ENCODE data around the gene PPAN. TPM values are rescaled to one million over a fixed set of nuclear protein-coding genes. Genes with fewer than 3 reads are reported as not detected.

Gene PPAN
- total RNA-seq, 1 experiment from 2014 or later: 40.0 TPM

DNA sequence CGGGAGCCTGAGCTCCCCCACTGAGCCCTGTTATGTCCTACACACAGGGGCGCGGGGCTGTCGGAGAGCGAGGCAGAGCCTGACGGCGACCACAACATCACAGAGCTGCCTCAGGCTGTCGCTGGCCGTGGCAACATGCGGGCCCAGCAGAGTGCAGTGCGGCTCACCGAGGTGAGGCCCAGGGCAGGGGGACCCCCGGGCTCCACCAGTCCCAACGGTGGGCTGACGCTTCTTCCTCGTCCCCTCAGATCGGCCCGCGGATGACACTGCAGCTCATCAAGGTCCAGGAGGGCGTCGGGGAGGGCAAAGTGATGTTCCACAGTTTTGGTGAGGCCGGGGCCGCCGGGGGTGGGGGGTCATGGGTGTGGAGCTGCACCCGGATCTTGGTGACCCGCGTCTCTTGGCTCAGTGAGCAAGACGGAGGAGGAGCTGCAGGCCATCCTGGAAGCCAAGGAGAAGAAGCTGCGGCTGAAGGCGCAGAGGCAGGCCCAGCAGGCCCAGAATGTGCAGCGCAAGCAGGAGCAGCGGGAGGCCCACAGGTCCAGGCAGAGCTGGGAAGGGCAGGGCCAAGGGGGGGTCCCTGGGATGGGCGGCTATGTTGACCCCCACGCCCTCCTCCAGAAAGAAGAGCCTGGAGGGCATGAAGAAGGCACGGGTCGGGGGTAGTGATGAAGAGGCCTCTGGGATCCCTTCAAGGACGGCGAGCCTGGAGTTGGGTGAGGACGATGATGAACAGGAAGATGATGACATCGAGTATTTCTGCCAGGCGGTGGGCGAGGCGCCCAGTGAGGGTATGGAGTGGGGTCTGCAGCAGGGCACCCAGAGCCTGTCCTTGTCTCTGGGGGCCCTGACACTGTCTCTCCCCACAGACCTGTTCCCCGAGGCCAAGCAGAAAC is 4.2 kb downstream of the PPAN start:
- in situ Hi-C loops (cut with HindIII; ENCODE audit: low pct_unique_long_range_greater_than_20kb, low sequenced_read_pairs): no loop called here
- no peak for DNase-seq (ENCODE audit: low read depth)

DNA sequence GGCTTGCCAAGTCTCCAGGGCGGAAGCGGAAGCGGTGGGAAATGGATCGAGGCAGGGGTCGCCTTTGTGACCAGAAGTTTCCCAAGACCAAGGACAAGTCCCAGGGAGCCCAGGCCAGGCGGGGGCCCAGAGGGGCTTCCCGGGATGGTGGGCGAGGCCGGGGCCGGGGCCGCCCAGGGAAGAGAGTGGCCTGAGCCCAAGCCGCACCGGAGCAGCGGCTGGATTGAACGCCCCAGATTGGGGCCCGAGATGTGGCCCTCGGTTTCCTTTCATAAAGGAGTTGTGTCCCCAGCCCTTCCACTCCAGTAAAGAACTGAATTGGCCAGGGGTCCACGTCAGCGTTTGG is 4.8 kb downstream of the PPAN start:
- in situ Hi-C loops (cut with HindIII; ENCODE audit: low pct_unique_long_range_greater_than_20kb, low sequenced_read_pairs): no loop called here
- no peak for DNase-seq (ENCODE audit: low read depth)

DNA sequence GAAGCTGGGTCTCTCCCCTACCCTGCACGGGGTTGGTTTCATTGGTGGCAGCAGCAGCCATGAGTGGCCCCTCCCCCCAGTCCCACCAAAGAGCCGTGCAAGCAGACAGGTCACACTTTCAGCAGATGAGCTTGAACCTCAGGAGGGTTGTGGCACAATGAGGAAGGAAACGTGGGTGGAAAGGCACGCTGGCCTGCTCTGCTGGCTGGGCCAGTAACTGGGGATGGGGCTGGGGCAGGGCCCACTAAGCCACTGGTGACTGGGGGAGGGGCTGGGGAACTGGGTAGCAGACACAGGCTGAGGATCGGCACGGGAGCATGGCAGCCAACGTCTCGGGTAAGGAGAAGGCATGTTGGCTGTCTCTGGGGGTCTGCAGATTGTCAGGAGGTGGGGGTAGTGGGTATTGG is 5.2 kb downstream of the PPAN start, which contains the start of gene P2RY11:
P2RY11 (plus strand) TSS at position 289 of the 407 bp plus-strand sequence; CDS start at position 318, 29 bp downstream.
- no peak for DNase-seq (ENCODE audit: low read depth)
- in situ Hi-C loops (cut with HindIII; ENCODE audit: low pct_unique_long_range_greater_than_20kb, low sequenced_read_pairs): no loop called here

DNA sequence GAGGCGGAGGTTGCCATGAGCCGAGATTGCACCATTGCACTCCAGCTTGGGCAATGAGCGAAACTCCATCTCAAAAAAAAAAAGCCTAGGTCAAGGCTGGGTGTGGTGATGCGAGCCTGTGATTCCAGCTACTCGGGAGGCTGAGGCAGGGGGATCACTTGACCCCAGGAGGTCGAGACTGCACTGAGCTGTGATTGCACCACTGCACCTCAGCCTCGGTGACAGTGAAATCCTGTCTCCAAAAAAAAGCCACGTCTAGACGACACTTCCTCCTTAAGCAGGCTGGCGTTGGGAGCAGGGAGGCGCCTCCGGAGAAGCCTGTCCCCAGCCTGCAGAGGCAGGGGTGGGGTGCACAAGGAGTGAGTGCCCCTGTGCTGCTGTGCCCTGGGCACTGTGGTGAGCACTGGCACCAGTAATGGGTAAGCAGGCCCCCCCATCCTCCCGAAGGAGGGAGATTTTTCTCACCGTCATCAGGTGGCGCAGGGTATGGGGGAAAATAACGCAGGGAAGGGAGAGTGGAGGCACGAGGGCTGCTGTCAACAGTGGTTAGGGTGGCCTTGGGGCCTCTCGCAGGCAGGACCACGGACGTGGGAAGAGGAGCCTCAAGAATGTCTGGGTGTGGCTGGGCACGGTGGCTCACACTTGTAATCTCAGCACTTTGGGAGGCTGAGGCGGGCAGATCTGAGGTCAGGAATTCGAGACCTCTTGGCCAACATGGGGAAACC is 6.0 kb downstream of the PPAN start:
- in situ Hi-C loops (cut with HindIII; ENCODE audit: low pct_unique_long_range_greater_than_20kb, low sequenced_read_pairs): no loop called here
- no peak for DNase-seq (ENCODE audit: low read depth)

DNA sequence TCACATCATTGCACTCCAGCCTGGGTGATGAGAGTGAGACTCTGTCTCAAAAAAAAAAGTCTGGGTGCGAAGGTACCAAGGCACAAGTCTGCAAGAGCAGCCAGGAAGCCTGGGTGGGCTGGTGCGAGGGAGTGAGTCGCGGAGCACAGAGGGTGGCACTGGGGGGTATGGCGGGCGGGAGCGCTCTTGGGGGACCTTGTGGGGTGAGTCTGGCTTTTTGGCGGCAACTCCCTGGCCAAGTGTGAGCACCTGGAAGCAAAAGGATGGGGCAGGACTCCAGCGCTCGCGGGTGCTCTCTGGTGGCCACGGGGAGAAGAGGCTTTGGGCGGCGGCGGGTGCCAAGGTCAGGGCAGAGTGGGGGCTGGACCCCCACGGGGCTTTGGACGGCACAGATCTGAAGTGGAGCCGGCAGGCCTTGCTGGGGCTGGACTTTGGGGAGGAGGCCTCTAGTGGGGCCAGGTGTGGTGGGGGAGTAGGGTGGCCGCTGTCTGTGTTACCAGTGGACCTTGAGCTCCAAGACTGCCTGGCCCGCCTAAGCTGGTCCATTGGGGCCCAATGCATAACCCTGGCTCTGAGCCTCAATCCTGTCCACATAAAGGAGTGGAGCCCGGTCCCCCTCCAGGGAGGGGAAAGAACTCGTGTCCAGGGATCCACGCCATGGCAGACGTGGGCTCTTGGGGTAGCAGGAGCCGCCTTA is 6.9 kb downstream of the PPAN start:
- in situ Hi-C loops (cut with HindIII; ENCODE audit: low pct_unique_long_range_greater_than_20kb, low sequenced_read_pairs): no loop called here
- DNase-seq (ENCODE audit: low read depth): no peak

DNA sequence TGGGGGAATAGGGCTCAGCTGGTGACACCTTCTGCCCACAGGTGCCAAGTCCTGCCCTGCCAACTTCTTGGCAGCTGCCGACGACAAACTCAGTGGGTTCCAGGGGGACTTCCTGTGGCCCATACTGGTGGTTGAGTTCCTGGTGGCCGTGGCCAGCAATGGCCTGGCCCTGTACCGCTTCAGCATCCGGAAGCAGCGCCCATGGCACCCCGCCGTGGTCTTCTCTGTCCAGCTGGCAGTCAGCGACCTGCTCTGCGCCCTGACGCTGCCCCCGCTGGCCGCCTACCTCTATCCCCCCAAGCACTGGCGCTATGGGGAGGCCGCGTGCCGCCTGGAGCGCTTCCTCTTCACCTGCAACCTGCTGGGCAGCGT is 7.4 kb downstream of the PPAN start:
- in situ Hi-C loops (cut with HindIII; ENCODE audit: low pct_unique_long_range_greater_than_20kb, low sequenced_read_pairs): no loop called here
- DNase-seq (ENCODE audit: low read depth): no peak

DNA sequence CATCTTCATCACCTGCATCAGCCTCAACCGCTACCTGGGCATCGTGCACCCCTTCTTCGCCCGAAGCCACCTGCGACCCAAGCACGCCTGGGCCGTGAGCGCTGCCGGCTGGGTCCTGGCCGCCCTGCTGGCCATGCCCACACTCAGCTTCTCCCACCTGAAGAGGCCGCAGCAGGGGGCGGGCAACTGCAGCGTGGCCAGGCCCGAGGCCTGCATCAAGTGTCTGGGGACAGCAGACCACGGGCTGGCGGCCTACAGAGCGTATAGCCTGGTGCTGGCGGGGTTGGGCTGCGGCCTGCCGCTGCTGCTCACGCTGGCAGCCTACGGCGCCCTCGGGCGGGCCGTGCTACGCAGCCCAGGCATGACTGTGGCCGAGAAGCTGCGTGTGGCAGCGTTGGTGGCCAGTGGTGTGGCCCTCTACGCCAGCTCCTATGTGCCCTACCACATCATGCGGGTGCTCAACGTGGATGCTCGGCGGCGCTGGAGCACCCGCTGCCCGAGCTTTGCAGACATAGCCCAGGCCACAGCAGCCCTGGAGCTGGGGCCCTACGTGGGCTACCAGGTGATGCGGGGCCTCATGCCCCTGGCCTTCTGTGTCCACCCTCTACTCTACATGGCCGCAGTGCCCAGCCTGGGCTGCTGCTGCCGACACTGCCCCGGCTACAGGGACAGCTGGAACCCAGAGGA is 7.9 kb downstream of the PPAN start:
- in situ Hi-C loops (cut with HindIII; ENCODE audit: low pct_unique_long_range_greater_than_20kb, low sequenced_read_pairs): no loop called here

DNA sequence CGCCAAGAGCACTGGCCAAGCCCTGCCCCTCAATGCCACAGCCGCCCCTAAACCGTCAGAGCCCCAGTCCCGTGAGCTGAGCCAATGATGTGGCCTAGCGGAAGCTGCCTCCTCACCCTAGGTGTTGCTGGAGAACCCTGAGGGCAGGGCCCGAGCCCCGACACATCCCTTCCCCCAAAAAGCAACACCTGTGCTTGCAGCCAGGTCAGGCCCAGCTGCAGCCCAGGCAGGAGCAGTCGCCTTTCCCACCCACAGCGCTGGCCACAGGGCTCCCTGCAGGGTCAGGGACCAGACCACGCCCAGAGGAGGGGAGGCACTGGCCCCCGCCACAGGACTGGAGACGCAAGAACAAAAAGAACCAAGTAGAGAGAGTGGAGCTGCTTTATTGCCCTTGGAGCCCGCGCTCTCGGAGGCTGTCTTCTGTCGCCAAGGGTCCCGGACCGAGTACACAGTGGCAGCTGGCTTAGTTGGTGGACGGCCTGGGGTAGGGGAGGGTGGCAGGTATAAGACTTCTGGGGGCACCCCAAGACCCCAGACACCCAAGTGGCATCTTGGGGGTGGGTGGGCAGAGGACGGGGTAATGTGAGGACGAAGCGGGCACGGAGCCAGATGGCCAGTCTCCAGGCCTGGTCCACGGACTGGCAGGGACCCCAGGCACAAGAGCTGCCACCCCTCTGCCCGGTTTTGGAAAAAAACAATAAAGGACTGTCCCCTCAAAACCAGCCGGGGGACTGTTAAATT is 8.7 kb downstream of the PPAN start:
- peak; percentile 2 for DNase-seq (ENCODE audit: low read depth)
- in situ Hi-C loops (cut with HindIII; ENCODE audit: low pct_unique_long_range_greater_than_20kb, low sequenced_read_pairs): no loop called here

More for the DNA sequence above, 7.9 kb downstream of the PPAN start:
- DNase-seq (ENCODE audit: low read depth): no peak

DNA sequence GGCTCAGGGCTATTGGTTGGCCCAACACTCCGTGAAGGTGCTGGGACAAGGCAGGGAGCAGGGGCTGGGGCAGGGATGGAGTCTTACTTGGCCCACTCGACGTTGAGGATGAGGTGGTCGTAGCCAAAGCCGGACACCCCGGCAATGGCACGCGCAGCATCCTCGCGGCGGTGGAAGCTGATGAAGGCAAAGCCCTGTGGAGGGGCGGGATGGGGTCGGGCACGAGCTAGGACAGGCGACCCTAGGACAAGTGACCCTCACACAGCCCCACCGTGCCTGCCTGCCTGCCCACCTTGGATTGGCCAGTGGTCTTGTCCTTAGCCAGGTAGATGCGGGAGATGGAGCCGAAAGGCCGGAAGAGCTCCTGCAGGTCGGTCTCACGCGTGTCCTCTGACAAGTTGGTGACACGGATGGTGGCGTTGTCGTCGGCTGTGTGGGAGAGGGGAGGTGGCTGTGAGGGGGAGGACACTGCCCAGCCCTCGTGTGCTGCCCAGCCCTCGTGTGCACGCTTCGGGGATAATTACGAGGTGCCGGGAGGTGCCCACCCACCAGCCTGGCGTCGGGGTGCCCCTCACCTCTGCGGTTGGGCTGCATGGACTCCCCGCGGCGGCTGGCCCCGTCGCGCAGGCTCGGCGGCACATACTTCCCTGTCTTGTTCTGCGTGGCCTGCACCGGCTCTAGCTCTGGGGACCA is 9.4 kb downstream of the PPAN start:
- DNase-seq (ENCODE audit: low read depth): no peak
- in situ Hi-C loops (cut with HindIII; ENCODE audit: low pct_unique_long_range_greater_than_20kb, low sequenced_read_pairs): no loop called here

DNA sequence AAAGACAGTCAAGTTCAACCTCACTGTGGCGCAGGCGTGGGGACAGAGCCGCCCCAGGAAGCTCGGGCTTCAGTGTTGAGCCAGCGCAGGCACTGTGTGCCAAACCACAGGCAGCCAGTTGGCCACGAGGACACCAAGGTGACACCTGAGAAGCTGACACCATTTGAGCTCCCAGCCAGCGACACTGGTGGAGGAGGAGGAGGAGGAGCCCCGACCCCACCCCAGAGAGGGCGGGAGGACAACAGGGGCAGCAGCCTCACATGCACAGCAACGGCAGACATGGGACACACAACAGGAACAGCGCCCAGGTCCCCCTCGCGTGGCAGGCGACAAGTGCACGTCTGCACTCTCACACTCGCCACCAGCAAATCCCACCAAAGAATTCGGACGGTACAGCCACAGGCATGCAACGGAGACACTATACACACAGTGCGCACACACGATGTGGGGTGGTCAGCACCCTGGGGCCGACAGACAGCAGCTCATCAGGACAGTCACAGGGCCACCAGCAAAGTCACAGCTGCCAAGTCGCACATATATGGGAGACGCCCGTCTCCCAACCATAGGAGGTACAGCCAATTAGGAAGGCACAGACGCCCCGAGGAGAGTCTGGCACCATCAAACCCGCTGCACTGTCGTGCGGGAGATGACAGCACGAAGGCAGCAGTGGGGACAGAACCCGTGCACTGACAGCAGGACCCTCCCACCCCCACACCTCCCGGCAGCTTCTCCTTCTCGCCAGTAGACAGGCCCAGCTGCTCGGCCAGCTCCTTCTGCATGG is 10.1 kb downstream of the PPAN start:
- no peak for DNase-seq (ENCODE audit: low read depth)
- in situ Hi-C loops (cut with HindIII; ENCODE audit: low pct_unique_long_range_greater_than_20kb, low sequenced_read_pairs): no loop called here

DNA sequence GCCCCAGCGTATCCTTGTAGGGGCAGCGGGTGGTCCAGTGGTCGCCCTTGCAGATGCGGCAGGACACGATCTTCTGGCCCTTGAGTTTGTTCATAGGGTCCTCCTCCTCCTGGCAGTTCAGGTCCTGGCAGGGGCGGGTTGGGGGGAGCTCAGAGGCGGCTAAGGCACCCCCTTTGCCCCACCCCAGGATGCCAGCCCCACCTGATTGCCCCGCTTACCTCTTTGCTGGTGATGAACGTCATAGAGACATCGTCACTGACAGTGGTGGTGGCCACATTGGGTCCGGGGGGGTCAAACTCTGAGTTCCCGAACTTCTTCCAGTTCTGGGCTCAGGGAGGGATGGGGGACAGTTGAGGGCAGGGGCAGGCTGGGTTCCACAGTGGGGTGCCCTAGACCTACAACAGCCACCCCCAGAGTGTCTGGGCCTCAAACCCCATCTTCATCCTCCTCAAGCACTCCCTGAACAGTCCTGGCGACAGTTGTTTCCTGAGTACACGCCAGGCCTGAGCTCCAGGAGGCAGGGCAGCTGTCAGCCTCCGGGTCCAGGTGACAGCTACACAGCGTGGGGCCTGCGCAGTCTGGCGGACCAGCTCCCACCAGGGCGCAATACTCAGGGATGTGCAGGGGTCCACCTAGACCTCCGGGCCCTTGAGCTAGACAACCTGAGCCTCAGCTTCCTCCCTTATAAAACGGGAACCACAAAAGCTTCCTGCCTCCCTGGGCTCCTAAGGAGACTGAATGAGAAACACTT is 10.9 kb downstream of the PPAN start:
- in situ Hi-C loops (cut with HindIII; ENCODE audit: low pct_unique_long_range_greater_than_20kb, low sequenced_read_pairs): no loop called here
- DNase-seq (ENCODE audit: low read depth): no peak

DNA sequence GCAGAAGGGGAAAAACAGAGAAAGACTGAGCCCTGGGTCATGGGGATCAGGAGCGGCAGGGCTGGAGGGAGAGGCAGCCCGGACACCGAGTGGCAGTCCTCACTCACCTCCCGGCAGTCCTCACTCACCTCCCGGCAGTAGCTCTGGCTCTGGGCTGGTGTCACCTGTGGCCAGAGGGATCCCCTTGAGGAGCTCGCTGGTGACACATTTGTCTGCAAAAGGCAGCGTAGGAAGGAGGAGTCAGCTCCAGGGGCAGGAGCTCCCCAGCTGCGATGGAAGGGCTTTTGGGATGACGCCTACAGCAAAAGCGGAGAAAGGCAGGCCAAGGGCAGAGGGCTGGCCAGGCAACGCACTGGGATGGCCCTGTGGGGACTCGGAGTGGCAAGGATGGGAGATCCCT is 12.8 kb downstream of the PPAN start:
- DNase-seq (ENCODE audit: low read depth): no peak
- in situ Hi-C loops (cut with HindIII; ENCODE audit: low pct_unique_long_range_greater_than_20kb, low sequenced_read_pairs): no loop called here

DNA sequence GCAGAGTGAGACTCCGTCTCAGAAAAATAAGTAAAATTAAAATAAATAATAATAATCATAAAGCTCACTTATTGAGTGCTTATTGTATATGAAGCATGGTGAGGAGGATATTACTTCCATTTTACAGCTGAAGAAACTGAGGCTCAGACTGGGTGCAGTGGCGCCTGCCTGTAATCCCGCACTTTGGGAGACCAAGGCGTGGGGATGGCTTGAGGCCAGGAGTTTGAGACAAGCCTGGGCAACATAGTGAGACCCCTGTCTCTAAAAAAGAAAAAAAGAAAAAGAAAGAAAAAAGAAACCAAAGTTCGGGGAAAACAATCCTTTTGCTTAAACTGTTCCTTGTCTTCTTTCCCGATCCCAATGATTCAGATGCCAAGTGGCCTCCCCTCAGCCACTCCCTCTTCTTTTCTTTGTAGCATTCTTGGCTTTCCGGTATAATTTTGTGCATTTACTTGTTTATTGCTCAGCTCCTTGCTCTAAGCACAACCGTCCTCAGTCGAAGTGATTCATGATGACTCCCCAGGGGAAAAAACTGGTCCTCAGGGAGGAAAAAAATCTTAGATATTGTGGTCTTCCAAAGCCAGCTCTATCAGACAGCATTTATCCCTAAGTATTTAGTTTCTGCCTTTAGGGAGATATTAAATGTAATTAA is 14.5 kb downstream of the PPAN start:
- in situ Hi-C loops (cut with HindIII; ENCODE audit: low pct_unique_long_range_greater_than_20kb, low sequenced_read_pairs): no loop called here
- no peak for DNase-seq (ENCODE audit: low read depth)

DNA sequence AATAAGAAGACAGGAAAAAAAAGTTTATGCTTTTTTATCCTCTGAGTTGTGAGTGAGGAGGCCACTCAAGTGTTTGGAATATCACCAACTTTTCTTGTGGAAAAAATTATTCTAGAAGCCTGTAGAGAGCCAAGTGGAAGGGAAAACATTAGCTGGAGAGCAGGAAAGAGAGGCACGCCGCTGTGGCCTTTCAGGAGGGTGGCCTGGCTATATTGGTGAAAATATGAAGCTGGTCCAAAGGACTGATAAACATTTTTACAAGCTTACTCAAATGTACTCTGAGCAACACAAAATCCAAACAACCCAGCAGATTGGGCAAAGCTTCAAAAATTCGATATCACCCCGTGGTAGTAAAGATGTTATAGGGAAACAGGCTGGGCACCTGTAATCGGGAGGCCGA is 15.9 kb downstream of the PPAN start:
- in situ Hi-C loops (cut with HindIII; ENCODE audit: low pct_unique_long_range_greater_than_20kb, low sequenced_read_pairs): no loop called here
- DNase-seq (ENCODE audit: low read depth): no peak

DNA sequence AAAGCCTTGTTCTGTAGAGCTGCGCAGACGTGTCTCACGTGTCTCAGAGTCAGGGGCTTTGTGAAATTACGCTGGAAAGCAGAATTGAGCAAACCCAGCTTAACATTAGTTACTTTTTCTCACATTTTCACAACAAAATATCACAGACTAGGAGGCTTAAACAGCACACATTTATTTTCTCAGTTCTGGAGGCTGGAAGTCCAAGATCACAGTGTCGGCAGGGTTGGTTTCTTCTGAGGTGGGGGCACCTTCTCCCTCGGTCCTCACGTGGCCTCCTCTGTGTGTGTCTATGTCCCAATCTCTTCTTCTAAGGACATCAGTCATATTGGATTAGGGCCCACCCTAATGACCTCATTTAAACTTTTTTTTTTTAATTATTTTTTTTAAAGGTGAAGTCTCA is 18.3 kb downstream of the PPAN start:
- in situ Hi-C loops (cut with HindIII; ENCODE audit: low pct_unique_long_range_greater_than_20kb, low sequenced_read_pairs): no loop called here
- DNase-seq (ENCODE audit: low read depth): no peak

DNA sequence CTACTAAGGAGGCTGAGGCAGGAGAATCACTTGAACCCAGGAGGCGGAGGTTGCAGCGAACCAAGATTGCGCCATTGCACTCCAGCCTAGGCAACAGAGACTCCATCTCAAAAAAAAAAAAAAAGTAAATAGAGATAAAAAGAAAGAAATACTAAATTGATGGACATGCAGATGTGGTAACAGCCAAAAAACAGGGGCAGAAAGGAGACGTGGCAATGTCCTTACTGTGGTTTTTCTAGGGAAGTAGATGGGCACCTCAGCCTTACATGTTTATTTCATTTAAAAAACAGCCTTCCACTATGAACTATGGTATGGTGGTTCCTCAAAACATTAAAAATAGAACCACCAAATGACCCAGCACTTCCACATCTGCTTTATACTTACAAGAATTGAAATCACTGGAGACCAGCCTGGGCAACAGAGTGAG is 20.1 kb downstream of the PPAN start:
- in situ Hi-C loops (cut with HindIII; ENCODE audit: low pct_unique_long_range_greater_than_20kb, low sequenced_read_pairs): no loop called here
- no peak for DNase-seq (ENCODE audit: low read depth)
